IMR-90 (cell line): ENCODE measurements around the gene KIRREL1.

Source experiments
- BHLHE40 ChIP-seq: fragments of 150-350 bp; IDR thresholded peaks from 2 replicates; pipeline ENCODE4 v1.6.1; 2016; ENCODE audit warnings: mild to moderate bottlenecking, low read depth, low read length
- CTCF ChIP-seq: conservative IDR thresholded peaks from 2 replicates; pipeline ENCODE4 v1.5.1; 2012; ENCODE audit warnings: mild to moderate bottlenecking, low read depth, low read length, improper control_type of control experiment
- POLR2A ChIP-seq: IDR thresholded peaks from 2 replicates; pipeline ENCODE4 v1.6.1; 2012; ENCODE audit warnings: mild to moderate bottlenecking, low read depth, low read length
- SMC3 ChIP-seq: fragments of 150-350 bp; IDR thresholded peaks from 2 replicates; pipeline ENCODE4 v1.6.1; 2016; ENCODE audit warnings: low read depth, mild to moderate bottlenecking, antibody characterized with exemption, low read length, moderate library complexity
- USF2 ChIP-seq: fragments of 150-350 bp; IDR thresholded peaks from 2 replicates; pipeline ENCODE4 v1.6.1; 2017; ENCODE audit warnings: mild to moderate bottlenecking, antibody characterized with exemption, low read length, low read depth

GRCh38 chr1:158024737-158025136 lies 31.3 kb downstream of the KIRREL1 start:
- TF ChIP-seq CTCF (no peak), POLR2A (no peak), USF2 (no peak), BHLHE40 (no peak), SMC3 (no peak)
